Lower lobe of right lung (tissue), 2 donors: ENCODE data around the gene KCTD1. TPM values are rescaled to one million over a fixed set of nuclear protein-coding genes. Genes with fewer than 3 reads are reported as not detected.

ENCODE experiments used
- ATAC-seq, 2 donors: fragments of 200-7000 bp; cut with Tn5 transposase; one replicate each; pipeline ENCODE4 v1.9.1; 2020 to 2022; ENCODE audit warnings: mild to moderate bottlenecking in 2 of 2, moderate library complexity in 2 of 2
- DNase-seq: peaks from one replicate; pipeline ENCODE4 v3.0.0-alpha.2; 2020
- H3K27ac ChIP-seq: fragments of 200-600 bp; one replicate; pipeline ENCODE4 v1.8.0; 2022
- H3K27me3 ChIP-seq: fragments of 200-600 bp; one replicate; pipeline ENCODE4 v1.8.0; 2022; ENCODE audit warnings: low read depth
- H3K36me3 ChIP-seq: fragments of 200-600 bp; one replicate; pipeline ENCODE4 v1.8.0; 2022; ENCODE audit warnings: mild to moderate bottlenecking
- H3K4me1 ChIP-seq: fragments of 200-600 bp; one replicate; pipeline ENCODE4 v1.8.0; 2022
- H3K4me3 ChIP-seq: fragments of 200-600 bp; one replicate; pipeline ENCODE4 v1.8.0; 2022; ENCODE audit warnings: mild to moderate bottlenecking
- H3K9me3 ChIP-seq: fragments of 200-600 bp; one replicate; pipeline ENCODE4 v1.8.0; 2022
- intact Hi-C: fragments of 100-400 bp; cut with DNase I; formaldehyde crosslinking; loops from one replicate; pipeline ENCODE4 v1.11.0; 2022
- total RNA-seq: library from RNA; stranded (reverse); fragmentation: NEBNext Ultra II Directional; extraction: Animal tissue kit (Norgen Biotek cat#: 25700); gene quantifications from one replicate; pipeline ENCODE4 v1.2.1, GENCODE V29; 2021
- TF ChIP-seq, protein P1 (sequence below): fragments of 200-600 bp; IDR thresholded peaks from one replicate; pipeline ENCODE4 v1.8.0; 2022; ENCODE audit warnings: antibody characterized with exemption, mild to moderate bottlenecking
- donor health status: DM: no; HTN: yes; CAD: no; lungs with severe emphysema.

Gene KCTD1
- total RNA-seq, 1 donor from 2014 or later = 9.0 TPM

DNA sequence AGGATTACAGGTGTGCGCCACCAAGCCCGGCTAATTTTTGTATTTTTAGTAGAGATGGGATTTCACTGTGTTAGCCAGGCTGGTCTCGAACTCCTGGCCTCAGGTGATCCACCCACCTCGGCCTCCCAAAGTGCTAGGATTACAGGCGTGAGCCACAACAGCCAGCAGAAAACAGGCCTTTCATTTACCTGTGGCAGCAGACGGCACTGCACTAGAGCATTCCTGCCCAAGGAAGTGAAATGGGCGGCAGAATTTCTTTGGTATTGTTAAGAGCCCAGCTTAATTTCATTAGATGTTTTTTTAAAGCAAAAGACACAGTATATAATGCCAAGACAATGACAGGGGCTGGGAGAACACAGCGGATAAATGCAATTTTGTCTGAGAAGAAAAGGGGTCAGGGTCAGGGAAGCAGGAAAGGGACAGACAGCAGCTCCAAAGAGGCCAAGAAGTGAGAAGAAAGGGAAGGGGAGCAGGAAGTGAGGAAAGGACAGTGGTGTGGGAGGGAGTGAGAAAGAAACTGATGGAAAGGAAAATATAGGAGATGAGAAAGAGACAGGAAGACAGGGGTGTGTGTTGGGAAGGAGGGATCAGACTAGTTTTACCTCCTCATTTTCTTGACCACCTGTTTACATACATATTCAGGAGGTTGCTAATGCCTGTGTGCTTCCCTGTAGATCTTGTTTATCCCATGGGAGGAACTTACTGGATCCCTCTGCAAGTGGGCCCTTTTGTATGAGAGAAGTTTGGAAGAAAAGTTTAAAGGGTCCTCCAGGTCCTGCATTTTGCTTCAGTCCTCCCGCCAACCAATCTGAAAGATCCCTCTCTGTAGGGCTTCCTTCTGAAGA is 32.5 kb downstream of the KCTD1 start:
- TF ChIP-seq, protein P1, sequence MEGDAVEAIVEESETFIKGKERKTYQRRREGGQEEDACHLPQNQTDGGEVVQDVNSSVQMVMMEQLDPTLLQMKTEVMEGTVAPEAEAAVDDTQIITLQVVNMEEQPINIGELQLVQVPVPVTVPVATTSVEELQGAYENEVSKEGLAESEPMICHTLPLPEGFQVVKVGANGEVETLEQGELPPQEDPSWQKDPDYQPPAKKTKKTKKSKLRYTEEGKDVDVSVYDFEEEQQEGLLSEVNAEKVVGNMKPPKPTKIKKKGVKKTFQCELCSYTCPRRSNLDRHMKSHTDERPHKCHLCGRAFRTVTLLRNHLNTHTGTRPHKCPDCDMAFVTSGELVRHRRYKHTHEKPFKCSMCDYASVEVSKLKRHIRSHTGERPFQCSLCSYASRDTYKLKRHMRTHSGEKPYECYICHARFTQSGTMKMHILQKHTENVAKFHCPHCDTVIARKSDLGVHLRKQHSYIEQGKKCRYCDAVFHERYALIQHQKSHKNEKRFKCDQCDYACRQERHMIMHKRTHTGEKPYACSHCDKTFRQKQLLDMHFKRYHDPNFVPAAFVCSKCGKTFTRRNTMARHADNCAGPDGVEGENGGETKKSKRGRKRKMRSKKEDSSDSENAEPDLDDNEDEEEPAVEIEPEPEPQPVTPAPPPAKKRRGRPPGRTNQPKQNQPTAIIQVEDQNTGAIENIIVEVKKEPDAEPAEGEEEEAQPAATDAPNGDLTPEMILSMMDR = no peak
- H3K36me3 ChIP-seq = no peaks in the 10 kb centered on the region
- H3K9me3 ChIP-seq = no peaks in the 10 kb centered on the region
- DNase-seq (no peak), ATAC-seq (no peak)
- no peaks in the 10 kb centered on the region for H3K27me3 ChIP-seq
- H3K4me3 ChIP-seq = no peak overlapping the region
- intact Hi-C loops = no loop called here
- no peak overlapping the region for H3K27ac ChIP-seq
- no peaks in the 10 kb centered on the region for H3K4me1 ChIP-seq

DNA sequence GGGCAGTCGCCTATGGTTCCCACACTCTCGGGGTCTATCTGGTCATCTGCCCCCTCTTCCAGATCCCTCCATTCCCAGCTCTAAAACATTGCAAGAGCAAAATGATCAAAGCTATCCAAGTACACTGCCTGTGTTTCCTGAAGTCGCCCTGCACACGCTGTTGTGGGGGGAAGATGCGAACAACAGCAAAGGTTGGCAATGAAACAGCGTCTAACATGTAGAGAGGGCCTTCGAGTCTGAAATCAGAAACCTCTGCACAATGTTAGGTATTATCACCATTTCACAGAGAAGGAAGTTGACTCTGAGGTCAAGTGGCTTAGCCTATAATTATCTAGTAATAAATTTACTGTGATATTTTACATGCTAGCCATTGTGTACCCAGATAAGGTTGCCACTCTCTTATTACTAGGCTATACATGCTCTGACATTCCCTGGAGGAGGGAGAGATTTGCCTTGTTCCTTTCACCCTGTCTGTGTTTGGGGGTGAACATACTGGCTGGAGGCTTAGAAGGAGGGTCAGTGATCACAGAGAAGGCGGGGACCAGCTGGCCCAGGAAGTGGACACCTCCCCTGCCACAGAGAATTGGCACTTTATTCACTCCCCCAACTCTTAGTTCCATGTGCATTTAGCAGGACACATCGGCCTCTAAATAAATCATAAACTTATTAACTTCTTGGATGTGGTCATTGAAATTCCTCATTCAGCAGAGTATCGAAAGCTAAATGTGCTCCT is 36.8 kb downstream of the KCTD1 start:
- intact Hi-C loops = no loop called here
- Histone ChIP-seq H3K4me1 (no peaks in the 10 kb centered on the region), H3K9me3 (no peaks in the 10 kb centered on the region), H3K27me3 (no peaks in the 10 kb centered on the region), H3K36me3 (no peaks in the 10 kb centered on the region), H3K27ac (no peak overlapping the region), H3K4me3 (no peak overlapping the region)
- ATAC-seq (no peak), DNase-seq (no peak)
- TF ChIP-seq, protein P1 = no peak

DNA sequence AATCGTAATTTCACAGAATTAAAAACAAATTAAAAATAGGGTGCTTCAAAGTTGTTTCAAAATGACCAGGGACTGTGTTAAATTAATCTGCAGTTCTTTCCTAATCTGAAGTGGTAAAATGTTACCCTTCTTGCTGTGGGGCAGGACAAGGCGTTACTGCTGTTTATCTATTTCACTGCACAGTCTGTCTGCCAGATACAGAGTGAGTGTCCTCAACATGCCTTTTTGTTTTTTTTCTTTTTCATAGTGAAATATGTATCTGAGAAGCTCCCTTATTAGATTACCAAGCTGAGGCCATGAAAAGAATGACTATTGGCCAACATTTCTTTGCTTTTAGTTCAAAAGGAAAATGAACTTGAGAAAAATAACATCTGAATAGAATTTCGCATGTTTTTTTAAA is 38.0 kb downstream of the KCTD1 start:
- no peaks in the 10 kb centered on the region for H3K4me1 ChIP-seq
- DNase-seq (no peak), ATAC-seq (no peak)
- no peaks in the 10 kb centered on the region for H3K9me3 ChIP-seq
- intact Hi-C loops = no loop called here
- H3K27me3 ChIP-seq = no peaks in the 10 kb centered on the region
- H3K36me3 ChIP-seq = no peaks in the 10 kb centered on the region
- H3K4me3 ChIP-seq = no peak overlapping the region
- no peak overlapping the region for H3K27ac ChIP-seq
- TF ChIP-seq, protein P1 = no peak

DNA sequence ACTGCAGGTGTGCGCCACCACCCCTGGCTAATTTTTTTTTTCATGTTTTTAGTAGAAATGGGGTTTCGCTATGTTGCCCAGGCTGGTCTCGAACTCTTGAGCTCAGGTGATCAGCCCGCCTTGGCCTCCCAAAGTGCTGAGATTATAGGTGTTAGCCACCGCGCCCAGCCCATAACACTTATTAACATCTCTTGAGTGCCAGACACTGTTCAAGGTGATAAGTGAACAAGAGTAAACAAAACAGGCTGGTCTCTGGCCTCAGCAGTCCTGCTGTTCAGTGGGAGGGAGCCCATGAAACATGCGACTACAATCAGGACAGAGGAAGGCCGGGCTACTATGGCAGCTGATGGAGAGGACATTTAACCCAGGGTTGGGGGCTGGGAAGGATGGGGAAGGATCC is 42.3 kb downstream of the KCTD1 start:
- no peak for DNase-seq
- Histone ChIP-seq H3K4me1 (no peaks in the 10 kb centered on the region), H3K27ac (no peak overlapping the region), H3K4me3 (no peak overlapping the region), H3K36me3 (no peaks in the 10 kb centered on the region), H3K27me3 (no peaks in the 10 kb centered on the region), H3K9me3 (no peaks in the 10 kb centered on the region)
- intact Hi-C loops = no loop called here
- TF ChIP-seq, protein P1 = no peak
- ATAC-seq = no peak

DNA sequence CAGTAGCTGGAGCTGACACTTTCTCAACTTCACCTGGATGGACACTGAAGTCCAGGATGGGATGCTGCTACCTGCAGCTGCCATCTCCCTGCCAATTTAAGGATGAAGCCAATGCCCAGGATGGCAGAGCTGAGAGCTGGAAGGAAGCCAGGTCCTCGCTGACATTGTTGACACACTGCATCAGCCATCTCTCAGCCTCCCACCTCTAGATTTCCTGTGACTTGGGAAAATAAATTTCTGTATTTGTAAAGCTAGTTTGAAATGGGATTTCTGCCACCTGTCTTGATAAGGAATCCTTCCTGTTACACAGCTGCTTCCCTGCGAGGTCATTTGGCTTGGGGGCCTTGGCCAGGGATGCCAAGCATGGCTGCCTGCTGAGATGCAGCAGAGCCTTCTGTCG is 43.5 kb downstream of the KCTD1 start:
- H3K9me3 ChIP-seq = no peaks in the 10 kb centered on the region
- no peak overlapping the region for H3K27ac ChIP-seq
- H3K4me1 ChIP-seq = no peaks in the 10 kb centered on the region
- no peak for DNase-seq
- ATAC-seq = no peak
- no peaks in the 10 kb centered on the region for H3K36me3 ChIP-seq
- TF ChIP-seq, protein P1 = no peak
- intact Hi-C loops = no loop called here
- no peaks in the 10 kb centered on the region for H3K27me3 ChIP-seq
- H3K4me3 ChIP-seq = no peak overlapping the region
